NCI-H187 treated with DMSO at 0.1 percent for 48 hours (cell line): ENCODE data around the gene NELFB.

ENCODE experiments used
- DNase-seq: peaks from one replicate; lab custom pipeline; 2025; lab: John Stamatoyannopoulos, UW

NELFB gene

GRCh38 chr9:137281345-137282116, 26.4 kb downstream of the NELFB start:
- DNase-seq = no peak

- DNase-seq = no peak
These were observed 31.9 kb downstream of the NELFB start for GRCh38 chr9:137286975-137287383.

GRCh38 chr9:137293094-137293481, 38.0 kb downstream of the NELFB start:
- DNase-seq = no peak

- DNase-seq = no peak
These were observed 38.5 kb downstream of the NELFB start for GRCh38 chr9:137293482-137294090.

- no peak for DNase-seq
These were observed 39.1 kb downstream of the NELFB start for GRCh38 chr9:137294091-137294680.

- no peak for DNase-seq
These were observed 39.6 kb downstream of the NELFB start for GRCh38 chr9:137294681-137295237.

GRCh38 chr9:137295238-137295811, 40.2 kb downstream of the NELFB start:
- DNase-seq = no peak

GRCh38 chr9:137295849-137296669, 40.9 kb downstream of the NELFB start:
- no peak for DNase-seq

GRCh38 chr9:137296670-137297664, 41.8 kb downstream of the NELFB start:
- DNase-seq = no peak

GRCh38 chr9:137297966-137298365, 42.8 kb downstream of the NELFB start:
- no peak for DNase-seq

- no peak for DNase-seq
These were observed 43.5 kb downstream of the NELFB start for GRCh38 chr9:137298401-137299202.

GRCh38 chr9:137299203-137299565, 44.1 kb downstream of the NELFB start:
- no peak for DNase-seq

- DNase-seq = no peak
These were observed 44.8 kb downstream of the NELFB start for GRCh38 chr9:137299938-137300337.

- DNase-seq = no peak
These were observed 45.5 kb downstream of the NELFB start for GRCh38 chr9:137300567-137301080.

GRCh38 chr9:137301081-137301947, 46.2 kb downstream of the NELFB start:
- no peak for DNase-seq

GRCh38 chr9:137302118-137302448, 47.0 kb downstream of the NELFB start, which contains the start of gene NRARP:
Gene NRARP, minus strand, starts transcription at chr9:137302271. Its CDS starts 343 bp downstream, at chr9:137301928.
- peak; percentile 9 for DNase-seq

- DNase-seq = no peak
These were observed 47.5 kb downstream of the NELFB start for GRCh38 chr9:137302449-137303150.
